HG03565 (cell line): ENCODE data around the gene IST1.

Experiments used
- ATAC-seq: cut with Tn5 transposase; IDR thresholded peaks from one replicate; pipeline ENCODE4 v1.9.1; 2021; ENCODE audit warnings: mild to moderate bottlenecking, moderate library complexity; ENCODE audit not compliant: unreplicated experiment

The IST1 gene

DNA sequence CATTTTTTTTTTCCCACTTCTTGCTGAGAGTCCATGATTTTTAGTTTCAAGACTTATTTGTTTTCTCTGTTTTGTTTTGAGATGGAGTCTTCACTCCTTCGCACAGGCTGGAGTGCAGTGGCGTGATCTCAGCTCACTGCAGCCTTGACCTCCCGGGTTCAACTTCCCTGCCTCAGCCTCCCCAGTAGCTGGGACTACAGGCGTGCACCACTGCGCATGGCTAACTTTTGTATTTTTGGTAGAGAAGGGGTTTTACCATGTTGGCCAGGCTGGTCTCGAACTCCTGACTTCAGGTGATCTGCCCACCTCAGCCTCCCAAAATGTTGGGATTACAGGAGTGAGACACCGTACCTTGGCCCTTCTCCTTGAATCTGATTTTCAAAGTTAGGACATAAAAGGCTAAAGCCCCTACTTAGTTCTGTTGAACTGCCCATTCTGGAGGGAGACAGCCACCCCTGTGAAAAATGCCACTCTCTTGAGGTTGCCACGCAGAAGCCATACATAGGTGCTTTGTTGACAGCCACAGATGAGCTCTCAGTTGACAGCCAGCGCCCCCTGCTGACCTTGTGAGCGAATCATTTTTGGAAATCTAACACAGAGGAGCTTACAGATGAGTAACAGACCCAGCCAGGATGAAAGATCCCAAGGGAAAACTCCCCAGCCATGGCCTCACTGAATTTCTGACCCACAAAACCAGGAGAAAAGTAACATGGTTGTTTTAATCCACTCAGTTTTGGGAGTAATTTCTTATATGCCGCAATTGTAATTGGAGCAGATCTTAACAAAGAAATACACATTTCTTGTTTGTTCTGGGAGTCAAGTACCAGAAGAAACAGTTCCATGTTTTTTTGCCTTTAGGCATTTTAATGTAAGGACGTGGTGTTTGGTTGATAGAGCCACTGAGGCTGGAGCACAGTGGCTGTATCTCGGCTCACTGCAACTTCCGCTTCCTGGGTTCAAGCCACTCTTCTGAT is 66.0 kb downstream of the IST1 start:
- ATAC-seq = no peak

DNA sequence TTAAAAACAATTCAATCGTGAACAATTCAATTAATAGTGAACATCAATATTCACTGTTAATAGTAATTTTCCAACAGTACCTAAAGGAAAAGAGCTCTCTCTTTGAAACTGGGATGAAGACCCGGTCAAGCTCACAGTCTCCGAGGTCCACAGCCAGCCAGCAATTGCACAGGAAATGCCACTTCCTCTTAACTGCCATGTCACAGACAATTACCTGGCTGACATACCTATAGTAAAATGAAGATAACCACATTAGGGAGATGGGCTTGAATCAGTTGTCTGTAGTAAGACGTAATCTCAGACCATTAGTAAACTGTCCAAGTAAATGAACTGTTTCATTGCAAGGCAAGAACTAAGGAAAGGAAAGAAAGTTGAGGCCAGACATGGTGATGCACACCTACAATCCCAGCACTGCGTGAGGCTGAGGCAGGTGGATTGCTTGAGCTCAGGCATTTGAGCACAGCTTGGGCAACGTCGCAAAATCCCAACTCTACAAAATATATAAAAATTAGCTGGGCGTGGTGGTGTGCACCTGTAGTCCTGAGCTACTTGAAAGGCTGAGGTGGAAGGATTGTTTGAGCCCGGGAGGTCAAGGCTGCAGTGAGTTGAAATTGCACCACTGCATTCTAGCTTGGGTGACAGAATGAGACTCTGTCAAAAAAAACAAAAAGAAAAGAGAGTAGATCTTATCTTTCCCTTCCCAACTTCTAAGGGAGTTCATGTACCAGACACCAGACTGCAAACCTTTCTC is 68.0 kb downstream of the IST1 start:
- ATAC-seq = no peak

DNA sequence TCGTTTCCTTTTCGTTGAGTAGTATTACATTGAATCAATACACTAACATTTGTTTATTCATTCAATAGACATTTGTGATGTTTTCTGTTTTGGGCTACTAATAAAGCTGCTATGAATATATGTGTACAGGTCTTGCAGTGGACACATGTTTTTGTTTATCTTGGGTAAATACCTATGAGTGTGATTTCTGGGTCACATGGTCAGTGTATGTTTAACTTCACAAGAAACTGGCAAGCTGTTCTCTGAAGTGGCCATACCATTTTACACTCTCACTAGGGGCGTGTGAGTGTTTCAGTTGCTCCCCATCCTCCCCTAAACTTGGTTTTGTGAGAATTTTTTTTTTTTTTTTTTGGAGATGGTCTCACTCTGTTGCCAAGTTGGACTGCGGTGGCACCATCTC is 69.9 kb downstream of the IST1 start:
- no peak for ATAC-seq

DNA sequence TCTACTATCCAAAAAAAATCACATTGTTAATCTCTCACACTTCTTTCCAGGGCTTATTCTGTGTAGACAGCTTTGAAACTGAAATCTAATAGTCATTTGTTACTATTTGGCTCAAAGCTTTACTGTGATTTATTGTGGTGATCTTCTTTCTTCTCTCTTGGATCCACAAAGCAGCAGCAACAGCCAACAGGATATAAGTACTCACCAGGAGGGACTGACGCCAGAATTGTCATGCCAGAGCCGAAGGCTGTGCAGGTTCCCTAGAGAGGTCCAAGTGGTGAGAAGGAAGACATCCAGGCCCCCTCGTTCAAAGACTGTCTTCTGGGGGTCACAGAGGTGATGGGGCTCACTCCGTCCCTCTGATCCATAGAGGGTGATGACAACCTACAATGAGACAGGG is 71.6 kb downstream of the IST1 start:
- no peak for ATAC-seq

DNA sequence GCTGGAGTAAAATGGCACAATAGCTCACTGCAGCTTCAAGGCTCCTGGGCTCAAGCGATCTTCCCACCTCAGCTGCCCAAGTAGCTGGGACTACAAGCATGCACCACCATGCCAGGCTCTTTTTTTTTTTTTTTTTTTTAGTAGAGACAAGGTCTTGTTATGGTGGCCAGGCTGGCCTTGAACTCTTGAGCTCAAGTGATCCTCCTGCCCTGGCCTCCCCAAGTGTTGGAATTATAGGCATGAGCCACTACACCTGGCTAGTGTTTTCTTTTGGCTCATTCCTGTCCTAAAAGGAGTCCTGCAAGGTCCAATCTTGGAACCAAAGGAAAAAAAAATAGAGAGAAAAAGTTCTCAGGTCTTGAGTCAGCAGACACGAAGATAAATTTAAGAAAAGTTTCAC is 74.0 kb downstream of the IST1 start:
- no peak for ATAC-seq

DNA sequence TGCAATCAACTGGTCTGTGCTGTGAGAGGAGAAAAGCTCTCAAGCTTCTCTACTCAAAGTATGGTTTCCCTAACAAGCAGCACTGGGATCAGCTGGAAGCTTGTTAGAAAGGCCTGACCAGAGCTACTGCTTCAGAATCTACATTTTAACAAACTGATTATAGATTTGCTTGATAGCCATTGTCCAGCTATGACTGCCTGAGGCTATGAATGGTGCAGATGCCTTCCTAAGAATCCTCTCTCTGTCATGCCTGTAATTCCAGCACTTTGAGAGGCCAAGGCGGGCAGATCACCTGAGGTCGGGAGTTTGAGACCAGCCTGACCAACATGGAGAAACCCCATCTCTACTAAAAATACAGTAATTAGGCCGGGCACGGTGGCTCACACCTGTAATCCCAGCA is 76.2 kb downstream of the IST1 start:
- no peak for ATAC-seq

DNA sequence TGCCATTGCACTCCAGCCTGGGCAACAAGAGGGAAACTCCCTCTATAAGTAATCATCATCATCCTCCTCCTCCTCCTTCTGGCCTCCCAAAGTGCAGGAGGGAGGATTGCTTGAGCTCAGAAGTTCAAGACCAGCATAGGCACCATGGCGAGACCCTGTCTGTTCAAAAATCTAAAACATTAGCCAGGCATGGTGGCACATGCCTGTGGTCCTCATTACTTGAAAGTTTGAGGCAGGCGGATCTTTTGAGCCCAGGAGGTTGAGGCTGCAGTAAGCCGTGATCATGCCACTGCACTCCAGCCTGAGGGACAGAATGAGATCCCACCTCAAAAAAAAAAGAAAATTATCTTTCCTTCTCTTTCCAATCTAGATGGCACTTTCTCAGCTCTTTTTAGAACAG is 77.0 kb downstream of the IST1 start:
- no peak for ATAC-seq

DNA sequence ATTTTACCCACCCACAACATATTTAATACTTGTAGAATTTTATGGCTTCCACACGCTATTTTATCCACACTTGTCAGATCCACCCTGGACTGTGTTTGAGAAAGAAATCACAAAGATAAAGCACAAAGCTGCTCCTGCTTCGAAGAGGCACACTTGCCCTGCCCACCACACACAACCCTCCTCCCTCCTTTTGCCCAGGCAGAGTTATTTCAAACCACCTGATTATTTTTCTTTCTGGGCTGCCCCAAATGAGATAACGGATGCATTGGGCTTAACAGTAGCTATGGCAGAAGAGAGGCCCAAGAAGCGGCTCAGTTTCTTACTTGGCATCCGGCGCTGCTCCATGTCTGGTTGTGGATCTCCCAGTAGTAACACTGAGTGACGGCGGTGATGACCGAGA is 77.7 kb downstream of the IST1 start:
- no peak for ATAC-seq

DNA sequence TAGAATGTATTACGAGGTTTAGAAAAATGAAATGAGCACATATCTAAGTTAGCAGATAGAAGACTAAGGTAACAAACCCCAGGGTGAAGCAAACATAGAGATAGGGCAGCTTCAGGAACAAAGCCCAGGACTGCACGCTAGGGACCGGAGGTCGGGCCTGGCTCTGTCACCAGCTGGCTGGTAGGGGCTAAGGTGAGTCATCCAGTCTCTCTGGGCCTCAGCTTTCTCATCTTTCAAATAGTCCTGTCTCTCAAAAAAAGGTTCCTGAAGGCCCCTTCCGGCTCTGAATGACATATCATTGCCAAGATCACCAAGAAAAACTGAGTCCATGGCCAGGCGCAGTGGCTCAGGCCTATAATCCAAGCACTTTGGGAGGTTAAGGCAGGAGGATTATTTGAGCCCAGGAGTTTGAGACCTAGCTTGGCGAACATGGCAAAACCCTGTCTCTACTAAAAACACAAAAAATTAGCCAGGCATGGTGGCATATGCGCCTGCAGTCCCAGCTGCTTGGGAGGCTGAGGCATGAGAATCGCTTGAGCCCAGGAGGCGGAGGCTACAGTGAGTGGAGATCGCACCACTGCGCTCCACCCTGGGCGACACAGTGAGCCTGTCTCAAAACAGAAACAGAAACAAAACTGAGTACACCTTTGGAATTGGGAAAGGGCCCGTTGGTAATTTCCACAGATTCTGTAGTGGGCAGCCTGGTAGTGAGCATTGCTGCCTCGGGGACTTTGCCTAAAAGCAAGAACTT is 78.9 kb downstream of the IST1 start:
- ATAC-seq = no peak
